T-helper 2 cell treated with Interferon-gamma antibody and Interleukin-4, amounts not matched to agents 5 μg/mL and 100 μg/mL, for 36 hours (primary cell): ENCODE data around the gene TH.

ENCODE experiments used
- DNase-seq: peaks from one replicate; pipeline ENCODE4 v3.0.0; 2021; ENCODE audit warnings: low spot score
- H3K27ac Mint-ChIP-seq: one replicate; pipeline ENCODE4 v1.8.0; 2021; ENCODE audit warnings: mild to moderate bottlenecking, mixed read lengths
- H3K27me3 Mint-ChIP-seq: one replicate; pipeline ENCODE4 v1.8.0; 2021; ENCODE audit warnings: low read depth, mixed read lengths
- H3K36me3 Mint-ChIP-seq: one replicate; pipeline ENCODE4 v1.8.0; 2021; ENCODE audit warnings: low read depth, mixed read lengths
- H3K4me1 Mint-ChIP-seq: one replicate; pipeline ENCODE4 v1.8.0; 2021; ENCODE audit warnings: low read depth, mixed read lengths
- H3K4me3 Mint-ChIP-seq: one replicate; pipeline ENCODE4 v1.8.0; 2022; ENCODE audit warnings: mild to moderate bottlenecking, moderate library complexity, mixed read lengths
- H3K9me3 Mint-ChIP-seq: one replicate; pipeline ENCODE4 v1.8.0; 2021; ENCODE audit warnings: mixed read lengths

The TH gene

GRCh38 chr11:2115308-2115707, 56.3 kb downstream of the TH start:
- H3K27me3 Mint-ChIP-seq: peaks cover 16% of the 10 kb centered on the region
- no peaks in the 10 kb centered on the region for H3K4me1 Mint-ChIP-seq
- H3K27ac Mint-ChIP-seq: no peak overlapping the region
- H3K36me3 Mint-ChIP-seq: no peaks in the 10 kb centered on the region
- DNase-seq: no peak
- H3K9me3 Mint-ChIP-seq: no peaks in the 10 kb centered on the region
- H3K4me3 Mint-ChIP-seq: no peak overlapping the region

- Mint-ChIP-seq H3K27me3 (peaks cover 20% of the 10 kb centered on the region), H3K4me3 (no peak overlapping the region)
Observed at GRCh38 chr11:2114430-2115241, 57.0 kb downstream of the TH start.

More at GRCh38 chr11:2114430-2115241, 57.0 kb downstream of the TH start:
- Mint-ChIP-seq H3K9me3 (no peaks in the 10 kb centered on the region), H3K4me1 (no peaks in the 10 kb centered on the region), H3K27ac (no peak overlapping the region), H3K36me3 (no peaks in the 10 kb centered on the region)
- no peak for DNase-seq
